ENCODE data around the gene SYNPR.
A peak's percentile ranks its signal among the peaks of the same experiment; 100 is the strongest.

Gene SYNPR

DNA sequence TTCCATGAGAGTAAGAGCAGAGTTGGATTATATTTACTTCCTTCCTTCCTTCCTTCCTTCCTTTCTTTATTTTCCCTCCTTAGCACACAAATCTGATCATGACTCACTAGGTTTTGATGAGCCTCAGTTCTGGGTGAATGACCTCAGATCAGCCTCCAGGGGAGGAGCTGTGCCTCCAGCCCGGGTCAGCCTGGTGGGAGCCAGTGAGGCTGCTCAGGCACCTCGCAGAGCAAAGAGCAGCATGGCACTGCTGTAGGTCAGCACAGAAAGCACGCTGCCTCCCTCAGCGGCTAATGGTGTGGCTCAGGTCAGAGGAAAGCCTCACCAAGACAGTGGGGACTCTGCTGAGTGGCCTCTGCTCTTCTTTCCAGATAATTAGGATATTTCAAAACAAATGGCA, 108.5 kb downstream of the SYNPR start:
- DNase-seq, result no peak

DNA sequence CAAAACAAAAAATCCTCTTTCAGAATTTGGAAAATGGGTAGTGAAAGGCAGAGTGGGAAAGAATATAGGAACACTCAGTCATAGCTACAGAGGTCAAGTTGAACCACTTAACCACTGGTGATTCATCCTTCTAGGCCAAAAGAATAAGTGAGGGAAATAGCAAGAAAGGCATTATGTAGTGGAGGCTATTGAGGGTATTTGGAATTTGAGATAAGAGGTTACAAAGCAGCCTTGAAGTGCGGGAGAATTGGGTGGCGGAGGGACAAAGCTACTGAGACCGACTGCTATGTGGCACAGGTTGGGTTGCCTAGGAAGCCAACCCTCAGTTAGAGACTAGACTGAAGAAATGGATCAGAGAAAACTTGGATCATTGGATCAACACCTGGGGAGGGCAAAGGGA, 109.5 kb downstream of the SYNPR start:
- DNase-seq, result no peak

DNA sequence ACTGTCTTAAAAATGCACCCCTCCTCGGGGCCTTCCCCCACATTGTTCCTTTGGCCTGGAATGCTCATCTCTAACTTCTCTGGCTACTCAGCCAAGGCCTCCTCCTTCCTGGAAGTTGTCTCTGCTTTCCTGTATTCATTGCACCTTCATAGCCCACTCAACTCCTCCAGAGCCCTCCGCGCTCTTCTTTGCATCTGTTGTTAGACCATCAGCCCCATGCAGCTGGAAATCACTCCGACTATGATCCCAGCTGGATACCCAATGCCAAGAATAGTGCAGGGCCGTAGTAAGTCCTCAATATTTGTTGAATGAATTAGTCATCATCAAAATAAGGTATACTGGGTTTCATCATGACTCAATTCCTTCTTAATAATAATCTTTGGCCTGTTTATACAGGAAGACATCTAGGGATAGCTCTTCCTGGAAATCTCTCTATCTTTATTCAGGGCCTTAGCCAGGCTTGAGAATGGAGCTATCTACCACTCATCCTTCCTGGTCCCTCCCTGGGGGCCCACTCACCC, 112.7 kb downstream of the SYNPR start:
- no peak for DNase-seq

DNA sequence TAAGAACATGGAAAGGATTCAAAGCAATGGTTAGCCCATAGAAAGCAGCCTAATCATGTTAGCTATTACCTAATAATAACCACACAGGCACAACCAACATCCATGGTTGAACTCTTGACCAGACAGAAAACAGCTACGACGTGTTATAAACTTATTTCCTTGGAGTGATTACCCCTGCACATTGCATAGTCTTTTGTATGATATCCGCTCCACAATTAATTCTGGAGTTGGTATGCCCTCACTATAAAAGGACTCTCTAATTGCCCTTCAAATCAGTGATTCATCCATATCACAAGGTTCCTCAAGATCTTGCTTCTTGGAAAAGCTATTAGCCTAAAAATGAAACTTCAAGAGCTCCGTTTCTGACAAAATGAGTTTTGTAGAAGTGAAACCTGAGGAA, 117.9 kb downstream of the SYNPR start:
- no peak for DNase-seq

DNA sequence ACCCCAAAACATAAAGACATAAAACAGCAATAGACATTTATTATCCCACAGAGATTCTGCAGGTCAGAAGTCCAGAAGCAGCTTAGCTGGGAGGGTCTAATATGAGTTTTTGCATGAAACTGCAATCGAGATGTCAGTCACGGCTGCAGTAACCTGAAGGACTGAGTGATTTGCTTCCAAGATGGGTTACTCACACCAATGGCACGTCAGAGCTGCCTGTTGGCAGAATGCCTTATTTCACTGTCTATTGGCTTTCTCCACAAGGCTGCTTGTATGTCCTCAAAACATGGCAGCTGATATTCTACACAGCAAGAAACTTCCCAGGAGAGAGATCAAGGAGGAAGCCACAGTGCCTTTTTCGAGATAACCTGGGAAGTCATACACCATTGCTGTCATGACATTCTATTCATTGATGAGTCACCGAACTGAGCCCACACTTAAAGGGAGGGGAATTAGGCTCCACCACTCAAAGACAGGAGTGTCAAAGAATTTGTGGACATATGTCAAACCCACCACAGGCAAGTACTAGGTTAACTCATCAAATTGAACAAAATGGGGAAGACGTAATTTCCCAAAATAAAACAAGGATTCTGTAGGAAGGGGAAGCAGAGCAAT, 122.2 kb downstream of the SYNPR start:
- DNase-seq, result no peak

DNA sequence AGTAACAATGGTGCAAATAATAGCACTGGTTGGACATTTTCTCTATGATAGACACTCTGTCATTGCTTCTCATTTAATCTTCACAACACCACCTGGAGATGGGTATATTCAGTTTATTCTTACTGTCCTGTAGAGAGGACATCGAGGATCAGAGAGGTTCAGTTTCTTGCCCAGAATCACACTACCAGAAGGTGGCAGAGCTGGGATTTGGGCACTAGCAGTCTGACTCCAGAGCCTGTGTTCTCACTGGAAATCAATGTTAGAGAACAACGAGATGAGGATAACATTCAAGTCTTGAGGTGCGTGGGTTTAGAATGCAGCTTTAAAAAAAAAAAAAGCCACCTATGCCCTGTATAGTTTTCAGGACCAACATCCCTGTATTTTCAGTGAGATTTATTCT, 127.8 kb downstream of the SYNPR start:
- no peak for DNase-seq

DNA sequence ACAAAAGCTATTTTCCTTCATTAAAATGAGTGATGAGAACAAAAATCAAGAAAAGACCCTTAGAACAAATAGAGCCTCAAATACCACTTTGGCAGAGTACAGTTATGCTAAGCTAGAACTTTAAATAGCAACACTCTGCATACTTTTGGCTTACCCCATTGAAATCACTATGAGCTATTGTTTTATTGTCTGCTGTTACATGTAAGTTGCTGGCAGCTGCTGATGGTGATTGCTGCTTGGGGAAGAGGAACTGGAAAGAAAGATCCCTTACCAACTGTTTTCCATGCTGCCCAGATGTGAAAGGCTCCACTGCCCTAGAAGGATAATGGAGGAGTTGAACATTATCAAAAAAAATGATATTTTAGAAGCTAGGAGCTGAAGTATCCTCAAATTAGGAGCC, 135.4 kb downstream of the SYNPR start:
- DNase-seq, result no peak

DNA sequence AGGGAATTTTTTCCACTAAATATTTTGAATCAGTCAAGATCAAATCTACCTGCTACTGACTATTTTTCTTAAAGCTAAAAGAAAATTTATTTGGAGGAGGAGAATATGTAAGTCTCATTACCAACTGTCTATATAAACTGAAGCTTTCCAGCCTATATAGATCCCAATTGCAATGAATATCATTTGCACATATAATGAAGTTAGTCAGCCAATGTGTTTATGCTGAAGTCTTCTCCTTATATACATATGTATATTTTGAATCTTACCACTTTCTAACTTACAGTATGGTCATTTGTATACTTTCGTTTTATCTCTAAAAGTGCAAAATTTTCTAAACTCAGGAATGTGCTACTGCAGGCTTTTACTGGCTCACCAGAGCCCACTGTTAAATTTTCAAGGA, 136.5 kb downstream of the SYNPR start:
- DNase-seq, result no peak

DNA sequence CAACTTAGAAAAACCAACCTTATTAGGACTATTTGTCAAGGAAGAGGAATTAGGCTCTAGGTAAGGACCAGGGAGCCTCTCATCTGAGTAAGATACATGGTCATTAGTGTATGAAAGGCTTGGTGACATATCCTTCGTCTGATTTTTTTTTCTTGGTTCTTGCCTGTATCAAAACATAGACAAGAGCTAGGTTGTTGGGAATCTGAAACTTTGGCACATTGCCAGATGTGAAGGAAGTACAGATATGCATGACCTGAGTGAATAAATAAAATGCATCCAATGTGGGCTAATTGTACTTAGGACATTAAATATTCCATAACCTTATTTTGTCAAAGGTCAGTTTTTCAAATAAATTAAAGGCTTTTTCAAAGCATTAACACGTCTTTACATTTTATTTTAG, 151.8 kb downstream of the SYNPR start:
- no peak for DNase-seq

DNA sequence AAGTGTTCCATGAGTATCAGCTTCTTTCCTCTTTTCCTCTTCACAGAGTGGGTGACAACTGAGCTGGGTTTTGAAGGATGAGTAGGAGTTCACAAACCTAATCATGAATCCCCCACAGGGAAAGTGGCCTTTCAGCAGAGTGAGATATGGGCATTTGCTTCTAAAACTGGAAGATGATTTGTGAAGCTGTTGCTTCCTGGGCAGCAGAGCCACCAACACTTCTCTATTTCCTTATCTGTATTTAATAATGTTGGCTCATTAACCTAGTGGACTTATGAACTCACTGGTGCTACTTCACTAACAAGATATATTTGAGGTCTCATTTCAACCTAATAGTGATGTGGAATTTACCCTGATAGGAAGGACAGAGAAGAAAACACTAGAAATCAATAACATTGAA, 152.8 kb downstream of the SYNPR start:
- no peak for DNase-seq

DNA sequence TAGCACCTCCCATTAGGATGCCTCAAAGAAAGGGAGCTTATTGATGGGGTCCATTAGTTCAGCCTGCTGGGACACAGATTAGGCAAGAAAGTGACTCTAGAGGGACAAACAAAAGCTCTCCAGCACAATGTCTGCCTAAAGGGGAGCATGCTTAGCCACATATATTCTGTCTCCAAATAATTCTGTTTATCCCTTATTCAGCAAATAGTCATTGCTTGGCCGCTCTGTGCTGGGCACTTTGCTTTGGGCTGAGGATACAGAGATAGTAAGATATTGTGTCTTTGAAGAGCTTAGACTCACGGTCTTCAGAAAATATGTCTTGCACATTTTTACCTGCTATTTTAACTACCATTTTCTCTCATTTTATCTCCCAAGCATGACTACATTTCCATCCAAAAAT, 159.8 kb downstream of the SYNPR start:
- DNase-seq, result no peak

DNA sequence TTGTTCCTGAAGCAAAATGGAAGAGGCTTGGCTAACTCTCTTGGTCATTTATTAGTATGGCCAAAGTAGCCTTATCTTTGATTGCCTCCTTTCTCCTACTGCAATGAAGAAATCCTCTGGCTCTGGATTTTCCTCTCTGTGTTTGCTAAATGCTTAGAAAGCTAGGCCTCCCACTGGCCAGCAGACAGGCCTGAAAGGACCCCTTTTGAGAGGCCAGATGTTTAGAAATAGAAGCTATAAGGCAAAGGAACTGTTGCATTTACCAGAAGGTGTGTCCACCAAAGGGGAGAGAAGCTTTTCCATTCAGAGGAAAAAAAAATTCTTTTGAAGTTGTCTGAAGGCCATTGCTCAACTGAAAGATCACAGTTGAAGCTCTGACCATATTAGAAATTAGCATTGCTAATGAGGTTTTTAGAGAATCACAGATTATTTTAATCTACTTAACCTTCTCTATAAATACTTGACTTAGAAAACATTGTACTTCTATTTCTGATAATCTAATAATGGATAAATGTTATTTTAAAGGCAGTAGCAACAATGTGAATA, 160.8 kb downstream of the SYNPR start:
- DNase-seq, result no peak

DNA sequence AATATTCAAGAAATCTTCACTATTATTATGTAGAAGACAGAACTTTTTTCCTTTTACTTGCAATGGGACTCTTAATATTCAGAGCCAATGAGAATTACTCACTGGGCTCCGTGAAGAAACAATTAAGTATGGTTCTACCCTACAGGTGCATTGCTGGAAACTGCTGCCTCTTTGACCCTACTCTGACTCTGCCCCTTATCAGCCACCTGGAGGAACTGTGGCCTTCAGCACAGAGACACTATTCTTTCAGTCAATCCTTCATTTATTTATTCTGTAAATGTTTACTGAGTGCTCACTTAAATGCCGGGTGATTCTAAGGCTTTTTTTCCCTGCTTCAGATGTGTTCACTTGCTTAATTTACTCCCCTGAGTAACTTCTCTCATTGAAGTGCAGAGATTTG, 163.2 kb downstream of the SYNPR start:
- no peak for DNase-seq

DNA sequence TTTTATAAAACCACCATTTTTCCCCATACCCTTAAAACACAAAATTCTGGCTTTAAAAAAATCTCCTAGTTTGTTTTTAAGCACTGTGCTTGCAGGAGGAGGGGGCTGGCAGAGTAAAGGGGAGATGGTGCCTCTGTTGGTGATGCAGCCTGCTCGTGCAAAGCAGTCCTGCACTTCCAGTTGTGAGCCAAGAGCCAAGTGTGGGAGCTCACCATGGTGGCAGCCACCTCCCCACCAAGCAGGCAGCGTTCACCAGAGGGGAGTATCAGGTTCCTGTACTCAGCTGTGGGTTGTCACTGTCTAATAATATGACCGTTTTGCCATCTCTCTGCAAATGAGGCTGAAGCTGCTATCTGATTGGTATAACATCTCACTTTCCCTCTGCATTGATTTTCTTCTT, 164.8 kb downstream of the SYNPR start:
- DNase-seq, result no peak

DNA sequence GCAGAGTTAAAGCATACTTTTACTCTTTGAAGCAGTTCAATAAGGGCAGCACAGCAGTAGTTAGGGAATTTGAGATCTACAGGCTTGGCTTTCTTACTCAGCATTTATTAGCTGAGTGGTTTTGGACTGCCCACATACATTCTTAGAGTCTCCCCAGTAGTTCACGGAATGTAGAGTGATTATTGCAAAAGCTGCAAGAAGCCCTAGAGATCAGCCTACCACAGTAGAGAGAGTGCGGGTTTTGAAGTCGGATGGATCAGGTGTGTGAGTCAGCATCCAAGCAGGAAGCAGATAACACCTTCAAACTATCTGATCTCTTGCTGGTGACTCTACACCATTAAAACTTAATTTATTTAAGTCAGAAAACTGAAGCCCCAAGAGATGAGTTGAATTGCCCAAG, 171.9 kb downstream of the SYNPR start:
- DNase-seq, result no peak

DNA sequence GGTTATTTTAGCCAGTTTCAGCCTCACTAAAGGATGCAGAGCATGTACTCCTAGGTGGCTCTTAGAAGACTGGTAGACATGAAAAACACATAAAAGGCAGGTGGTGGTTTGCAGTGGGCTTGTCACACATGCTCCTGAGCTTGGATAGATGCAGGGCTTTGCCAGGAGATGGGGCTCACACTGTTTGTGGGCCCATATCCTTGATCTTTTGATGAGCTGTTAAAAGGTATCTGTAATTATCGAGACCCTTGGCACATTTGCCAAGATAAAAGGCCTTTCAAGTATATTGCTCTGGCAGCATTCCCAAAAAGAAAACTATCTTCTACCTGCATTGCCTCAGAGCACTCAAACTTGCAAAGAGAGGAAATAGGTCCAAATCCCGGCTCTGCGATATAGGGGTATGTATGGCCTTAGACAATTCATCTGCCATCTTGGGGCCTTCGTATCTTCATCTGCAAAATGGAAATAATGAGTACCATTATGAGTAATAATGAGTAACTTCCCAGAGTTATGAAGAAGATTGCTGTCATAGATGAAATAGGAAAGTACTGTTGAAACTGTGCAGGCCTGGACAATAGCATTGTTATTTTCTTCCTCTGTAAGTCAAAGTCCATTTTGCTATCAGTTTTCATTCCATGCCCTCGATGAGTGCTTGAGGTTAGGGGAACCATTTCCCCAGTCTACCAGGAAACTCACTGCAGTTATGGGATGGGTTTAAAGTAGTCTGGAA, 172.7 kb downstream of the SYNPR start:
- DNase-seq, result peak; percentile 78

DNA sequence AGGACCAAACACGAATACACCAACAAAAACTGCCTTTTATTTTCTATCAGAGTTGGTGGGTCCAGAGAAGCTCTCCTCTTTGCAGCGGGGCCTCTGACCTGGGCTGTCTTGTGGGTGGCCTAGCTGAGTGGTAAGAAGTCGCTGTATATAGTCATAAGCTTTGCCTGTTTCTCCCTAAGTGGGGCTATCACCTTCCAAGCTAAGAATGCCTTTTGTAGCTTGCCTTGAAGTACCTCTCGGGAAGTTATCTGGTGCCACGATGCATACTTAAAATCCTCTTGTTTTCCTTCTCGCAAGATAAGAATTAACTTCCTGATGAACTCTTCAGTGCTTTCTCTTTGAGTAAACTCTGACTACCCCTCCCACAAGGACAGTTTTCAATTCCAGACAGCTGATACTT, 178.8 kb downstream of the SYNPR start:
- DNase-seq, result no peak

DNA sequence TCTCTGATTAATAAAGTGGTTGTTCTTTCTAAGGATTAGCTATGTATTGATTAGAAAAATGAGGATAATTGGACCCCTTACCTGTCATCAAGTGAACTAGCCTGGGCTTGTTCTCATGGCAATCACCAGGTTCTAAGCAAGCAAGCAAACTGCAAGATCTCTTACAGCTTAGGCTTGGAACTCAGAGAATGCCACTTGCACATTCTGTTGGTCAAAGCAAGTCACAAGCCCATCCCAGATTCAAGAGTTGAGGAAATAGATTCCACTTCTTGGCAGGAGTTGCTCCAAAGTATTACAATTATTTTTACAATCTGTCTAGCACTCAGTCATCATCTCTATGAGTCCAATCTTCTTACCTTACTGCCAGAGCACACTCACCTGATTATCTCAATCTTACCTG, 180.3 kb downstream of the SYNPR start:
- DNase-seq, result no peak

DNA sequence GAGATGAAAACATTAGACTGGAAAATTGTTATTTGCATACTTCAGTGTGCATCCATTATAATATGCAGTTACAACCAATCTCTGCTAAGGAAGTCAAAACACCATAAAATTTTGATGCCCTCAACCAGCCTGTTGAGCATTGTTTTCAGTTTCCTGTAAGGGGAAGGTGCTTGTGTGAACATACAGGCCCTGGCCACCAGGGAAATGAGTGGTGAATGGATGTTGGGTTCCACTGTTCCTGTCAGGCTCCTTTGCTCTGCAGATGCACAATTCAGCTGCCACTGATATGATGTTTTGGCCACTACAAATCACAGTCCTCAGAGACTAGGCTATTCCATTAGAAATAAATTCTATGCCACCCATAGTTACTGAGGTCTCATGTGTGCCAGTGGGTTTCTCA, 184.6 kb downstream of the SYNPR start:
- no peak for DNase-seq

DNA sequence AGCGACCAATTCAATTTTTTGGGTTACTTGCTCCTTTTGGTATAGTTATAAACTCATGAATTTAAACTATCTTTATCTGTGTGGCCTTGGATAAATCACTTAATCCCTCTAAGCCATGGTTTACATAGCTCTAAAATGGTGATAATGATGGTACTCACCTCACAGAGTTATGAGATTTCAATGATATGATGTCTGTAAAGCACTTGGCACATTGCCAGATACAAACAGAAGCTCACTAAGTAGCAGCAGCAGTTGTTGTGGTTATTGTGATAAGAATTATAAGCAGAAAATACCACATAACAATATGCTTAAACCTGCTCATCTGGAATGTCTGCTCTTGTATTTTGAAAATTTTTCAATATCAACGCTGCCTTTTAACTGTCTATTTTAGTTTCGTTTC, 189.3 kb downstream of the SYNPR start:
- DNase-seq, result peak; percentile 66

DNA sequence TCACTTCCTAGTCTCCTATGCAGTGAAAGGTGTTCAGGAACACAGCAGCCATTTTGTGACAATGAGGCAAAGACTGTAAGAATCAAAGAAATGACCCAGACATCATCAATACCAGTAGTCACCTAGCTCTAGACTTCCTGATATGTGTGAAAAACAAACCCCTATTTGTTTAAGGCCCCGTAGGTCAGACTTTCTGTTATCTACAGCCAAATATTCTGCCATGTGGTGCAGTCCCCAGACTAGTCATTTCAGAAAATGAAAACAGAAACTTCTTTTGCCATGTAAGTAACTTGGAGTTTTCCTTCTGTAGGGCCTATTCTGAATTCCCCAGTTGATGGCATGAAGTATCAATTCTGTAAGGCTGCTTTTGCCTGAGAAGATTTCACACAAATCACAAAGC, 192.6 kb downstream of the SYNPR start:
- DNase-seq, result no peak

DNA sequence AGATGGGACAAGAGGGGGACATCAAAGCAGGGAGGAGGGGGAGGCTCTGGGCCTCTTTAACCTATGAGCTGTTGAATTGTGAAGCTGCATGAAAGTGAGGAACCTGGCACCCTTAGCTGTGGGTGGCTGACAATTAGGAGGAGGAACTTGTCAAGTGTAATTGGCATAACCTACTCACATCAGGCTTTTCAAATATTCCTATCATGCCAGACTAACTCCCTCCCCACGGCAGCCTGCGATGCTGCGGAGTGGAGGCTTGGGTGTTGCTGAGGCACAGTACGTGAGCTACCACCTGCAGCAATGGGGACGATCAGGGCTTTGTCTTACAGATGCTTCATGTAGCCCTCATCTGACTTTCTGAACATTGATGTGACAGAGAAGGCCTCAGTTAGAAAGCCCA, 193.7 kb downstream of the SYNPR start:
- no peak for DNase-seq

DNA sequence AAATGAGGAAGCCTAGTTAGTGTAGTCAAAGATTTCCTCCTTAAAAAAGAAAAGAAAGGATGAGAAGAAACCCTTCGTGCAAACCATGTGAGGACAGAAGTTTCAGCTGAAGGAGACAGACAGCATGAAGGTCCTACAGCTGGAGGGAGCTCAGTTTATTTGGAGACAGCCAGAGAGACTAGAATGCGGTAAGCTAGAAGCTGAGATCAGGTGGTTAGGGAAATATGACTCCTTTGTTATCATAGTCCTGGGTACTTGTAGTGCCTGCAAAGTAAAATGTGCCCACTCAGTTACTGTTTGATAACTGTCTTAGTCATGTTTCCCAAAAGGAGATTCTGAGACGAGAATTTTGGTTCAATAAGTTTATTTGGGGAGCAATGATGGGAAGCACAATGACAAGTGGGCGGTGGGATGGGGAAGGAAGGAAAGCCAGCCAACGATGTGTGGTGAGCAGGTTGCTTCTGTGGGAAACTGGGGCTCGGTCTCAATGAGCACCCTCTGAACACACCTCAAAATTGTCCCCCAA, 195.6 kb downstream of the SYNPR start:
- DNase-seq, result no peak

DNA sequence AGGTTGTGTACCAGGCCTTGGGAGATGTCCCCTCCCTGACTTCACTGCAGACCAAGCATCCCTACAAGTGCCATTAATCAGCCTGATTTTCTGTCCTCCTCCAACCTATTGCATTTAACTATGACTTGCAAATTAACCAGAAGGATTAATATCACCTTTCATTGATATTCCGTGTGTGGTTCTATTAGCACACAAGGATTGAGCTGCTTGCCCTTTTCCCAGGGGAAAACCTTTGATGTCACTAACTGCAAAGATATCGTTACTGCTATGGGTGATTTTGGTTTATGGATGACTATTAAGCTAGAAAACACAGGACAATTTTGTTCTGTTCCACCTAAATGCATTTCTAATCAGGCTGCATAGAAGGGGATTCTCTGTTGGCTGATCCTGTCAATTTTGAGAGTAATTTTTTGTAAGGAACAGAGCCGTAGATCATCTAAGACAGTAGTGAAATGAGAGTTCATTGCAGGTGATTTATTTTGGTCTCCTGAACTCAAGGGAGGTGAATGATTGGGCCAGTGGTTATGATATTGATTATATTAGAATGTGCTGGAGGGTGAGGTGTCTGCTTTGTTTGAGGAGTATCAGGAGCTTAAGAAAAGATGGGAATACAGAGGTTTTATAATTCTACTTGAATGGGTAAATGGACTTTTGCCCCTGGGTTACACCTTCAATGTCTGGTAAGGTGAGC, 196.9 kb downstream of the SYNPR start:
- DNase-seq, result no peak

Measured in NCI-H1105 treated with DMSO at 0.1 percent for 48 hours (cell line).